A549 (cell line): ENCODE data around the gene FXYD2. TPM values are rescaled to one million over a fixed set of nuclear protein-coding genes. Genes with fewer than 3 reads are reported as not detected.

Experiments used
- ATAC-seq, 2 experiments: fragments of 200-7000 bp in 1 of 2; fragments of >200 bp in 1 of 2; cut with Nextera tagmentation in 1 of 2; cut with Tn5 transposase in 1 of 2; 3 replicates each; pipeline versions ENCODE4 v1.8.0 to v1.9.1; 2018 to 2020; ENCODE audit warnings: mild to moderate bottlenecking in 1 of 2, moderate library complexity in 1 of 2
- CTCF ChIA-PET: fragments of 300-600 bp; sonication (Branson Sonifier 250); formaldehyde crosslinking; extraction: SDS; loops from one replicate; lab custom pipeline; 2021; ENCODE audit warnings: antibody characterized with exemption, inconsistent platforms; lab: Yijun Ruan, JAX
- POLR2A ChIA-PET: fragments of 350-600 bp; formaldehyde crosslinking; extraction: SDS; loops from one replicate; lab custom pipeline; 2021; ENCODE audit warnings: antibody characterized with exemption, inconsistent platforms; lab: Yijun Ruan, JAX
- DNase-seq, 2 experiments: peaks; one replicate each; pipeline versions ENCODE4 v3.0.0 to v3.0.0-alpha.2; 2011 to 2016; ENCODE audit warnings: low read depth in 1 of 2, low spot score in 1 of 2
- FAIRE-seq: peaks from 2 replicates; lab custom pipeline; 2011; peaks lifted over from hg19 to GRCh38; lab: Jason Lieb, UNC
- H3K27ac ChIP-seq, 2 experiments: fragments of >200 bp; sonication (Bioruptor Twin); formaldehyde crosslinking; 3 replicates each; pipeline ENCODE4 v1.5.1; 2016 to 2017
- H3K4me1 ChIP-seq: fragments of >200 bp; sonication (Bioruptor Twin); formaldehyde crosslinking; 3 replicates; pipeline ENCODE4 v1.6.1; 2016
- H3K4me2 ChIP-seq: fragments of >200 bp; sonication (Bioruptor Twin); formaldehyde crosslinking; 3 replicates; pipeline ENCODE4 v1.6.1; 2016
- H3K4me3 ChIP-seq: fragments of >200 bp; sonication (Bioruptor Twin); formaldehyde crosslinking; 3 replicates; pipeline ENCODE4 v1.5.1; 2016
- H3K9me3 ChIP-seq: fragments of >200 bp; sonication (Bioruptor Twin); formaldehyde crosslinking; 3 replicates; pipeline ENCODE4 v1.6.1; 2016
- BHLHE40 ChIP-seq: IDR thresholded peaks from 2 replicates; pipeline ENCODE4 v1.6.1; 2012; ENCODE audit warnings: low read depth, low read length, inconsistent platforms
- CEBPB ChIP-seq, 2 experiments: fragments of >200 bp in 1 of 2; sonication (Bioruptor Twin) in 1 of 2; formaldehyde crosslinking in 1 of 2; IDR thresholded peaks; 2 replicates each; pipeline ENCODE4 v1.6.1; 2012 to 2016
- EHMT2 ChIP-seq: fragments of 200-600 bp; sonication (generic); IDR thresholded peaks from 2 replicates; pipeline ENCODE4 v1.6.1; 2016; ENCODE audit warnings: antibody characterized with exemption, low read depth, mild to moderate bottlenecking, moderate library complexity
- ELK1 ChIP-seq: fragments of 150-350 bp; IDR thresholded peaks from 2 replicates; pipeline ENCODE4 v1.6.1; 2014; ENCODE audit warnings: low read depth, mild to moderate bottlenecking, low read length
- ESRRA ChIP-seq: fragments of 150-350 bp; IDR thresholded peaks from 2 replicates; pipeline ENCODE4 v1.6.1; 2014; ENCODE audit warnings: mild to moderate bottlenecking, low read length, borderline replicate concordance
- FOSB ChIP-seq: fragments of 250-450 bp; sonication (Bioruptor Pico); IDR thresholded peaks from 2 replicates; pipeline ENCODE4 v1.5.0; 2020; ENCODE audit warnings: mild to moderate bottlenecking, moderate library complexity
- FOXS1 ChIP-seq: fragments of 250-450 bp; sonication (Bioruptor Pico); IDR thresholded peaks from 2 replicates; pipeline ENCODE4 v1.5.0; 2020; ENCODE audit warnings: mild to moderate bottlenecking, moderate library complexity
- HDAC2 ChIP-seq: fragments of 200-600 bp; sonication (generic); IDR thresholded peaks from 2 replicates; pipeline ENCODE4 v1.6.1; 2016
- HEYL ChIP-seq: fragments of 250-450 bp; sonication (Bioruptor Pico); IDR thresholded peaks from 2 replicates; pipeline ENCODE4 v1.8.0; 2021; ENCODE audit warnings: mild to moderate bottlenecking, moderate library complexity
- HOXA7 ChIP-seq: fragments of 250-450 bp; sonication (Bioruptor Pico); IDR thresholded peaks from 2 replicates; pipeline ENCODE4 v1.5.0; 2020; ENCODE audit warnings: mild to moderate bottlenecking, moderate library complexity
- HOXB13 ChIP-seq: fragments of 250-450 bp; sonication (Bioruptor Pico); IDR thresholded peaks from 2 replicates; pipeline ENCODE4 v1.5.0; 2020; ENCODE audit warnings: low read depth, mild to moderate bottlenecking, moderate library complexity
- JUN ChIP-seq, 2 experiments: fragments of >200 bp; sonication (Bioruptor Twin); formaldehyde crosslinking; IDR thresholded peaks; 2 replicates in 1 of 2; 3 replicates in 1 of 2; pipeline ENCODE4 v1.6.1; 2016 to 2017
- JUNB ChIP-seq: fragments of >200 bp; sonication (Bioruptor Twin); formaldehyde crosslinking; IDR thresholded peaks from 2 replicates; pipeline ENCODE4 v1.6.1; 2016
- KDM5A ChIP-seq: fragments of 200-600 bp; sonication (generic); IDR thresholded peaks from 2 replicates; pipeline ENCODE4 v1.6.1; 2016; ENCODE audit warnings: antibody characterized with exemption, mild to moderate bottlenecking
- MAFK ChIP-seq: fragments of 450-650 bp; IDR thresholded peaks from 2 replicates; pipeline ENCODE4 v1.6.1; 2014; ENCODE audit not compliant: partially characterized antibody
- MAZ ChIP-seq: fragments of 150-350 bp; IDR thresholded peaks from 2 replicates; pipeline ENCODE4 v1.6.1; 2014; ENCODE audit warnings: antibody characterized with exemption, low read depth, low read length, borderline replicate concordance
- MYC ChIP-seq: IDR thresholded peaks from 2 replicates; pipeline ENCODE4 v1.6.1; 2012; ENCODE audit warnings: mild to moderate bottlenecking, inconsistent platforms, low read length, improper control_type of control experiment, borderline replicate concordance
- NPAS2 ChIP-seq: fragments of 250-450 bp; sonication (Bioruptor Pico); IDR thresholded peaks from 2 replicates; pipeline ENCODE4 v1.8.0; 2022; ENCODE audit warnings: mild to moderate bottlenecking, moderate library complexity, borderline replicate concordance
- NR3C1 ChIP-seq: fragments of >200 bp; sonication (Bioruptor Twin); formaldehyde crosslinking; IDR thresholded peaks from 3 replicates; pipeline ENCODE4 v1.6.1; 2017
- POLR2AphosphoS2 ChIP-seq: conservative IDR thresholded peaks from 2 replicates; pipeline ENCODE4 v1.6.1; 2012; ENCODE audit warnings: low read length, improper control_type of control experiment, inconsistent platforms
- RAD21 ChIP-seq, 2 experiments: fragments of >200 bp in 1 of 2; sonication (Bioruptor Twin) in 1 of 2; formaldehyde crosslinking in 1 of 2; IDR thresholded peaks in 1 of 2; conservative IDR thresholded peaks in 1 of 2; 2 replicates in 1 of 2; 3 replicates in 1 of 2; pipeline ENCODE4 v1.6.1; 2012 to 2018; ENCODE audit warnings: inconsistent platforms in 1 of 2
- RCOR1 ChIP-seq: fragments of 150-350 bp; IDR thresholded peaks from 2 replicates; pipeline ENCODE4 v1.6.1; 2014; ENCODE audit warnings: antibody characterized with exemption, low read length, low read depth
- TP53 ChIP-seq: fragments of 250-450 bp; sonication (Bioruptor Pico); IDR thresholded peaks from 2 replicates; pipeline ENCODE4 v1.5.0; 2021; ENCODE audit warnings: mild to moderate bottlenecking, moderate library complexity
- ZC3H11A ChIP-seq: fragments of 450-650 bp; IDR thresholded peaks from 2 replicates; pipeline ENCODE4 v1.6.1; 2014; ENCODE audit warnings: antibody characterized with exemption, mild to moderate bottlenecking
- ZFP36 ChIP-seq: fragments of 450-650 bp; IDR thresholded peaks from 2 replicates; pipeline ENCODE4 v1.6.1; 2014; ENCODE audit warnings: borderline replicate concordance; ENCODE audit not compliant: partially characterized antibody
- ZNF302 ChIP-seq: fragments of 250-450 bp; sonication (Bioruptor Pico); IDR thresholded peaks from 2 replicates; pipeline ENCODE4 v1.9.0; 2021; ENCODE audit warnings: inconsistent platforms, mild to moderate bottlenecking, moderate library complexity
- WGBS: methylation state at CpG from one replicate; pipeline ENCODE4 v1.1.6; 2017; ENCODE audit errors: missing lambda C conversion rate; 5-methylcytosine and 5-hydroxymethylcytosine counted together
- polyA plus RNA-seq, 4 experiments: library from polyadenylated mRNA; depleted of rRNA in 3 of 4; stranded (reverse); fragments of >200 nt; fragmentation: RNase III in 1 of 4; extraction: RNeasy Plus Mini Kit Qiagen cat#74134 plus additional on column Dnase treatment in 1 of 4; gene quantifications; 2 replicates in 3 of 4; 3 replicates in 1 of 4; pipeline ENCODE4 v1.2.3, GENCODE V29; 2011 to 2017
- TF ChIP-seq, protein P1 (sequence below): fragments of 250-450 bp; sonication (Bioruptor Pico); IDR thresholded peaks from 2 replicates; pipeline ENCODE4 v1.5.0; 2020; ENCODE audit warnings: low read depth, mild to moderate bottlenecking, moderate library complexity

Gene FXYD2
- polyA plus RNA-seq, 2 of the 4 experiments (the other 2 are of a cell fraction): 25.9 to 55.6 TPM

DNA sequence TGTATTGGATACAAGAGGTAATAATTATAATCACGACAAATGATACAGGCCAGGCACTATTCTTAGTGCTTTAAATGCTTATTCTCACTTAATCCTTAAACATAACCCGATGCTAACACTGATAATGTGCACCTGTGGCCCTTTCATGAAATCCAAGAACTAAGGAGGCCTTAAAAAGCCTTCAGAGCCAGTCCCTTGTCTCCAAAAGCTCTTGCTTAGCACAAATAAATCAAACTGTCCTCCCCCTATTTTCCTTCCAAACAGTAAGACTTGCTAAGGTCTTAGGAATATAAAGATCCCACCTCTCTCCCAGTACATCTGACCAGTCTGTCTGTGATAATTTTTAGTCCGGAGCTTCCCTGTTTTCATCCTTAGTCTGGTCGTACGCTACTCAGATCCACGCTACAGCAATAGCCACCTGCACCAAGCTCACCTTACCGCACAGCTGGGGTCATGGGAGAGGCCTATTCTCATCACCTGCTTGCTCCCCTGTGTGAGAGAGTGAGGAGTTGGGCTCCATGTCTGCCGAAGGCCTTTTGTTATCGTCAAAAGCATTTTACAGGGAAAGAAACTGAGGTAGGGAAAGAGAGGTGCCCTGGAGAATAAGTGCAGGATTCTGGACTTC lies 35.1 kb upstream of the FXYD2 start:
- ATAC-seq (no peak), FAIRE-seq (no peak), DNase-seq (no peak)
- Histone ChIP-seq H3K4me1 (no peaks in the 10 kb centered on the region), H3K27ac (no peak overlapping the region), H3K9me3 (no peaks in the 10 kb centered on the region), H3K4me3 (no peak overlapping the region), H3K4me2 (no peak overlapping the region)
- TF ChIP-seq ZC3H11A (no peak), RAD21 (conservative IDR thresholded peaks at IDR 0.05 in 1 of 2, IDR thresholded peaks at IDR 0.05 in 1 of 2) (no peak), MAZ (no peak), ZFP36 (no peak), HEYL (CRISPR knock-in tag) (no peak), EHMT2 (no peak)
- POLR2A ChIA-PET: no interaction called here
- 67% methylated on average over 9 of the region's 9 CpGs for WGBS
- CTCF ChIA-PET: interaction anchor here (1.7 to 1.8 kb wide), 2 partner anchors 15 to 52 kb away, joined by 3 to 4 read pairs; no protein-coding TSS in a partner anchor

- TF ChIP-seq HOXB13: no peak
- TF ChIP-seq JUNB: no peak
- no peak for TF ChIP-seq NR3C1
- no peak for TF ChIP-seq CEBPB (IDR thresholded peaks at IDR 0.05)
- no peak for TF ChIP-seq BHLHE40
- TF ChIP-seq RAD21 (conservative IDR thresholded peaks at IDR 0.05 in 1 of 2, IDR thresholded peaks at IDR 0.05 in 1 of 2): no peak
- no peak for TF ChIP-seq EHMT2
- TF ChIP-seq KDM5A: no peak
- TF ChIP-seq MAFK: no peak
- no peak for TF ChIP-seq ESRRA
- no peak for TF ChIP-seq MYC
- TF ChIP-seq RCOR1: no peak
- no peak for TF ChIP-seq FOXS1
- TF ChIP-seq ZNF302 (CRISPR knock-in tag): no peak
- no peak for TF ChIP-seq HDAC2
- TF ChIP-seq HEYL (CRISPR knock-in tag): no peak
- FAIRE-seq: no peak
Measured at GRCh38 chr11:117859061-117859460, 34.5 kb upstream of the FXYD2 start.

DNA sequence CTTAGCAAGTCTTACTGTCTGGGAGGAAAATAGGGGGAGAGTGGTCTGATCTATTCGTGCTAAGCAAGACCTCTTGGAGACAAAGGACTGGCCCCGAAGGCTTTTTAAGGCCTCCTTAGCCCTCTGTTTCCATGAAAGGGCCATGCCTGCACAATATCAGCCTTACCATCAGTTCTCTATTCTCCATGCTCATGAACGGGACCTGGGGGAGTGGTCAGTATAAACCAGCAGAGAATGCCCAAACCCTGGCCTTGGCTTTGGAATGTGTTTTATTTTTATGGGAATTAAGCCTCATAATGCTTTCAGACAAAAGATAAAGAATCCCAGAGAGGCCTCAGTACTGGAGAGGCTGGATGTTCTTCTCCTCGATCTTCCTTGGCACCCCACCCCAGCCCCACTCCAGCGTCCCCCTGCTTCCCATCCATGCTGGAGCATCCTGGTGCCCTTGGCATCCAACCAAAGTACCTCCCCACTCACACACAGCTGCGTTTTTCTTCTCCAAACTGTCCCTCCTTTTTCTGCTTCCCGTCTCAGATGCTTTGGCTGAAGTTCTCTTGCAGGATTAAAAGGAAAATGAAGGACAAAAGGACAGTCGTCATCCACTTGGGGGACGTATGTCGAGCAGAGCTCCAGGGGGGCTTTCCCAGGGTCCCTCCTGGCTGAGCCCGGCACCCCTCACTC lies 33.3 kb upstream of the FXYD2 start:
- CTCF ChIA-PET: interaction anchor here (0.8 kb wide), 1 partner anchor 89 kb away, joined by 3 read pairs; no protein-coding TSS in a partner anchor
- Histone ChIP-seq H3K27ac (no peak overlapping the region), H3K4me2 (no peak overlapping the region), H3K4me3 (no peak overlapping the region), H3K9me3 (peaks cover 1% of the 10 kb centered on the region; the same call in 1 of the 3 replicates), H3K4me1 (no peaks in the 10 kb centered on the region)
- WGBS: 45% methylated on average over 11 of the region's 11 CpGs
- ATAC-seq: no peak
- FAIRE-seq: no peak
- POLR2A ChIA-PET: no interaction called here
- no peak for DNase-seq
- TF ChIP-seq JUN (IDR thresholded peaks at IDR 0.05): no peak
- no peak for TF ChIP-seq FOSB (CRISPR knock-in tag)
- no peak for TF ChIP-seq HEYL (CRISPR knock-in tag)
- TF ChIP-seq CEBPB (IDR thresholded peaks at IDR 0.05): no peak
- TF ChIP-seq RCOR1: no peak
- no peak for TF ChIP-seq POLR2AphosphoS2
- TF ChIP-seq ELK1: no peak
- no peak for TF ChIP-seq MYC
- TF ChIP-seq, protein P1, sequence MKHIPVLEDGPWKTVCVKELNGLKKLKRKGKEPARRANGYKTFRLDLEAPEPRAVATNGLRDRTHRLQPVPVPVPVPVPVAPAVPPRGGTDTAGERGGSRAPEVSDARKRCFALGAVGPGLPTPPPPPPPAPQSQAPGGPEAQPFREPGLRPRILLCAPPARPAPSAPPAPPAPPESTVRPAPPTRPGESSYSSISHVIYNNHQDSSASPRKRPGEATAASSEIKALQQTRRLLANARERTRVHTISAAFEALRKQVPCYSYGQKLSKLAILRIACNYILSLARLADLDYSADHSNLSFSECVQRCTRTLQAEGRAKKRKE (CRISPR knock-in tag): no peak
- no peak for TF ChIP-seq TP53 (CRISPR knock-in tag)
- no peak for TF ChIP-seq HOXA7 (CRISPR knock-in tag)
- TF ChIP-seq NPAS2 (CRISPR knock-in tag): no peak
- no peak for TF ChIP-seq ZFP36

More at GRCh38 chr11:117859061-117859460, 34.5 kb upstream of the FXYD2 start:
- CTCF ChIA-PET: interaction anchor here (1.7 kb wide), 1 partner anchor 51 kb away, joined by 3 read pairs; no protein-coding TSS in a partner anchor
- Histone ChIP-seq H3K4me1 (no peaks in the 10 kb centered on the region), H3K9me3 (no peaks in the 10 kb centered on the region), H3K27ac (no peak overlapping the region), H3K4me3 (no peak overlapping the region), H3K4me2 (no peak overlapping the region)
- ATAC-seq (no peak), DNase-seq (no peak)
- WGBS: 85% methylated on average over 4 of the region's 10 CpGs
- POLR2A ChIA-PET: no interaction called here
